Globus pallidus (tissue), 1 donor: ENCODE data around the gene AOPEP.

Source experiments
- DNase-seq: peaks from one replicate; pipeline ENCODE4 v3.0.0-alpha.2; 2015; ENCODE audit warnings: low spot score

Gene AOPEP

GRCh38 chr9:95116002-95116807 lies 389.7 kb downstream of the AOPEP start:
- DNase-seq: no peak

GRCh38 chr9:95116808-95117204 lies 390.3 kb downstream of the AOPEP start:
- DNase-seq: no peak

GRCh38 chr9:95118596-95118995 lies 392.1 kb downstream of the AOPEP start:
- no peak for DNase-seq

GRCh38 chr9:95120781-95121370 lies 394.4 kb downstream of the AOPEP start:
- no peak for DNase-seq

GRCh38 chr9:95124582-95125367 lies 398.3 kb downstream of the AOPEP start:
- no peak for DNase-seq

- no peak for DNase-seq
Measured at GRCh38 chr9:95125652-95126051, 399.2 kb downstream of the AOPEP start.

GRCh38 chr9:95126739-95127138 lies 400.2 kb downstream of the AOPEP start:
- DNase-seq: no peak

GRCh38 chr9:95127249-95128176 lies 401.0 kb downstream of the AOPEP start:
- DNase-seq: peak; percentile 89

GRCh38 chr9:95128177-95128524 lies 401.7 kb downstream of the AOPEP start:
- DNase-seq: no peak

- DNase-seq: no peak
Measured at GRCh38 chr9:95129476-95130291, 403.2 kb downstream of the AOPEP start.

GRCh38 chr9:95130484-95130883 lies 404.0 kb downstream of the AOPEP start:
- DNase-seq: no peak

GRCh38 chr9:95131023-95131943 lies 404.8 kb downstream of the AOPEP start:
- DNase-seq: peak; percentile 82

GRCh38 chr9:95132366-95133324 lies 406.1 kb downstream of the AOPEP start:
- no peak for DNase-seq

- DNase-seq: no peak
Measured at GRCh38 chr9:95133325-95133705, 406.8 kb downstream of the AOPEP start.

GRCh38 chr9:95134457-95134881 lies 408.0 kb downstream of the AOPEP start:
- no peak for DNase-seq

- DNase-seq: no peak
Measured at GRCh38 chr9:95135756-95136155, 409.3 kb downstream of the AOPEP start.
